ENCODE measurements around the gene DSCAM.

The DSCAM gene

DNA sequence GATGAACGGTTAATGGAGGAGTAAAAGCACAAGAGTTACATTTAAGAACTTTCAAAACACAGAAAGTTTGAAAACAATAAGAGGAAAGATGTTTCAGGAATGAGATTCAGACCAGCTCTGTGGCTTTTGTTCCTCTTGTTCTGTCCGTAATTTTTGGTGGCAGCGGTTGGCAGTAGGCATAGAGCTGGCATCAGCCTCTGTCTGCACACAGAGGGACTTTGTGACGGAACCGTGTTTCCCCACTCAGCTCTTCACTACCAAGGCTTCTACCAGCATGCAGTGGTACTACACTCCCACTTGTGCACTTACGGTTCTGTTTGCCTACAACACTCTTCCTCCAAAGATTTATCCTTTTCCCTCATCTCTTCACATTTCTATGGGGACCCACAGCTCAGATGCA lies 212.8 kb downstream of the DSCAM start:
- no peak overlapping the region for H3K4me3 ChIP-seq (ENCODE audit: low read length)
- DNase-seq (ENCODE audit: low read depth) = no peak
- TF ChIP-seq, protein P1, sequence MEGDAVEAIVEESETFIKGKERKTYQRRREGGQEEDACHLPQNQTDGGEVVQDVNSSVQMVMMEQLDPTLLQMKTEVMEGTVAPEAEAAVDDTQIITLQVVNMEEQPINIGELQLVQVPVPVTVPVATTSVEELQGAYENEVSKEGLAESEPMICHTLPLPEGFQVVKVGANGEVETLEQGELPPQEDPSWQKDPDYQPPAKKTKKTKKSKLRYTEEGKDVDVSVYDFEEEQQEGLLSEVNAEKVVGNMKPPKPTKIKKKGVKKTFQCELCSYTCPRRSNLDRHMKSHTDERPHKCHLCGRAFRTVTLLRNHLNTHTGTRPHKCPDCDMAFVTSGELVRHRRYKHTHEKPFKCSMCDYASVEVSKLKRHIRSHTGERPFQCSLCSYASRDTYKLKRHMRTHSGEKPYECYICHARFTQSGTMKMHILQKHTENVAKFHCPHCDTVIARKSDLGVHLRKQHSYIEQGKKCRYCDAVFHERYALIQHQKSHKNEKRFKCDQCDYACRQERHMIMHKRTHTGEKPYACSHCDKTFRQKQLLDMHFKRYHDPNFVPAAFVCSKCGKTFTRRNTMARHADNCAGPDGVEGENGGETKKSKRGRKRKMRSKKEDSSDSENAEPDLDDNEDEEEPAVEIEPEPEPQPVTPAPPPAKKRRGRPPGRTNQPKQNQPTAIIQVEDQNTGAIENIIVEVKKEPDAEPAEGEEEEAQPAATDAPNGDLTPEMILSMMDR (conservative IDR thresholded peaks at IDR 0.05; ENCODE audit: low read length) = no peak

DNA sequence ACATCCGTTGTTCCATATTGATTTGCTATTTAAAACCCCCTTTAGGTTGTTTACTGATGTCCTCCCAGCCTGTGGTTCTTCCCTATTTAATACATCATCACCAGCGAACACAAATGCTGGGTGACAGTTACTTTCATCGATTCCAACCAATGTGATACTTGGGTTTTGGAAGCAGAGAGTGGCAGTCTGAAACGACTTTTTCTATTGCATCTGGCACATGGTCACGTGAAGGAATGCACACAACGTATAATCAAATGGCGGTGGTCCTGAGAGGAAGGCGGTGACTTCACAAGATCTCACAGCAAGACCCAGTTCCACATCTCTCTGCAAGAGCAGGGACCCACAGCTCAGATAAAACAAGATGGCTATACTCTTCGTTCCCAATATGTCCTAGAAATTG lies 213.9 kb downstream of the DSCAM start:
- TF ChIP-seq, protein P1 (conservative IDR thresholded peaks at IDR 0.05; ENCODE audit: low read length) = no peak
- H3K4me3 ChIP-seq (ENCODE audit: low read length) = no peak overlapping the region
- no peak for DNase-seq (ENCODE audit: low read depth)

DNA sequence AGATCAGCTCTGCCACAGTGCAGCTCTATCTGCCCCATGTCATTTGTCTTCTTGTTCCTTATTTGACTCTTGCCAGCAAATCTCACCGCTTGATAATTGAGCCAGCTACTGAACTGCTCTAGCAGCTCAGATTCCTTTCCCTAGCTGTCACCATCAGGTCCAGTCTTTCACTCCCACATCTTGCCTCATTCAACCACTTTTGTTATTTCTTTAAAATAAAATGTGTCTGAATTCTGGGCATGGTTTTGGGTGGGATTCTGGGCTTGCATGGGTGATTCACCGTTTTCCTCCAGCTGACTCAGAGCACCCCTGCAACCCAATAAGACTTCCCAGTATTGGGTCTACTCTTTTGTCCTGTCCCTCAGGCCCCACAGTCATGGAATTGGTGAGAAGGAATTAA lies 215.7 kb downstream of the DSCAM start:
- peak; percentile 4 for DNase-seq (ENCODE audit: low read depth)
- TF ChIP-seq, protein P1 (conservative IDR thresholded peaks at IDR 0.05; ENCODE audit: low read length) = no peak
- H3K4me3 ChIP-seq (ENCODE audit: low read length) = no peak overlapping the region

DNA sequence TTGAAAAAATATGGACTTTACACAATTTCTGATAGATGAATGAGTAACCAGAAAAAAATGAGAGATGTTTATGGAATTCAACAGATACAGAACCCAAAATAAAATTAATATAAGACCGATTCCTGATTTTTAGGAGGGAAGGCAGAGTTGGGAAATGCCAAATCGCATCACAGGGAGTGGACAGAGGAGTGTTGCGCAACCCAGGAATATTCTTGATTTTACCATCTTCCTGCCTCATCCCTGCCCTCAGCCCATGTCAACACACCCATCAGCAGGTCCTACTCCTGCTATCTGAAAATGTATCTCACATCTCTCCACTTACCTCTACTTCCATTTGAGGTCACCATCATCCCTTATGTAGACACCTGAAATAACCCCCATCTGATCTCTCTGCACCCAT lies 221.0 kb downstream of the DSCAM start:
- no peak for DNase-seq (ENCODE audit: low read depth)
- no peak overlapping the region for H3K4me3 ChIP-seq (ENCODE audit: low read length)
- TF ChIP-seq, protein P1 (conservative IDR thresholded peaks at IDR 0.05; ENCODE audit: low read length) = no peak

DNA sequence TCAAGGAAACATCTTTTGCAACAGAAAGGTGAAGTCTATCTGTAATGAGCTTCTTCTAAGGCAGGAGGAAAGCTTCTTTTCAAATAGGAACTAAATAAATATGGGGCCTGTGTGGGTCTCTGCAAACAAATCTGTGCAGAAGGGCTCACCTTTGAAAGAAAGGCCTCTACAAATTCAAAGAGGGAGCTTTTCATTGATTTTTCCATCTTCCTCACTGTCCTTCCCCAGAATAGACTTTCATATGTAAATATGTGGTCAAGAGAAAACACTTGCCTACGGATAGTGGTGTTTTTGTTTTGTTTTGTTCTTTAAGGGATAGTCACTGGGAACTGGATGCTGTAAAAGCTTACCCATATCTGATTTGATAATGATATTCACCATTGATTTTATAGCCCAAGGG lies 223.4 kb downstream of the DSCAM start:
- DNase-seq (ENCODE audit: low read depth) = no peak
- no peak overlapping the region for H3K4me3 ChIP-seq (ENCODE audit: low read length)
- TF ChIP-seq, protein P1 (conservative IDR thresholded peaks at IDR 0.05; ENCODE audit: low read length) = no peak

DNA sequence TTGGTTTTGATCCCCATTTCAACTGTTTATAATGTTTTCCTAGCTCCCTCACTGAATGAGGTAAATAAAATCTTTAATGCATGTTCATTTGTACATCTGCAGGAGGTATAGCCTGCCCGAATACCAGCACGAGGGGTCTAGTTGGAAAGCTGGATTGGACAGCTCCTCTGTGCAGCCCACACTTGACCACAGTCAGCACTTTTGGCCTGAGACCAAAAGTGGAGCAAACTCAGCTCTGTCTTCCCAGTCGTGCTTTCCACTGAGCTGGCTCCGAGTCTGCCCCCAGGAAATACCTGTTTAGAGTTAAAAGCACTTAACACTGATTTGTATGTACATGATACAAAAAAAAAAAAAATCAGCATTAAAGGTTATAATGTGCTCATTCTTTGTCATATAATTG lies 224.4 kb downstream of the DSCAM start:
- TF ChIP-seq, protein P1 (conservative IDR thresholded peaks at IDR 0.05; ENCODE audit: low read length) = no peak
- DNase-seq (ENCODE audit: low read depth) = no peak
- H3K4me3 ChIP-seq (ENCODE audit: low read length) = no peak overlapping the region

DNA sequence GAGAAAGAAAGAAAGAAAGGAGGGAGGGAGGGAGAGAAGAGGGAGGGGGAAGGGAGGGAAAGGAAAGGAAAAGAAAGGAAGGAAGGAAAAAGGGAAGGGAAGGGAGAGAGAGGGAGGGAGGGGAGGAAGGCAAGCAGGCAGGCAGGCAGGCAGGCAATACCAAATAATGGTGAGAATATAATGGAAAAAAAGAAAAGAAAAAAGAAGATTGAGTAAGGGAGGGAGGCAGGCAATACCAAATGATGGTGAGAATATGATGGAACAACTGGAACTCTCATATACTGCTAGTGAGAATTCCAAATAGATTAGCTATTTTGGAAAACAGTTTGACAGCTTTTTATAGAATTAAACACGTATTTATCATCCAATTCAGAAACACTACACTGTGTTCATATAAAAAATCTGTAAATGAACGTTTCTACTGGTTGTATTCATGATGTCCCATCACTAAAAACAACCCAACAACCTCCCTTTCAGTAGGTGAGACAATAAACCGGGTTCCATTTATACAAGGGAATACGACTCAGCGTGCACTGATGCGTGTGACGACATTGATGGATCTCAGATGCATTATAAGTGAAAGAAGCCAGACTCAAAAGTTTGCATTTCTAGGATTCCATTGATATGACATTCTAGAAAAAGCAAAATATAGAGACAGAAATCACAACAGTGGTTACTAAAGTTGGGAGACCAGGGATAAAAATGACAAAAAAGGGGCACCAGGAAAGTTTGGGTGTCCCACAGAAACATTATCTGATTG lies 226.4 kb downstream of the DSCAM start:
- no peak overlapping the region for H3K4me3 ChIP-seq (ENCODE audit: low read length)
- TF ChIP-seq, protein P1 (conservative IDR thresholded peaks at IDR 0.05; ENCODE audit: low read length) = no peak
- DNase-seq (ENCODE audit: low read depth) = no peak

Data from AG10803 (cell line).